HG02798 (cell line): ENCODE data around the gene RAD21L1.

ENCODE experiments used
- ATAC-seq: cut with Tn5 transposase; IDR thresholded peaks from one replicate; pipeline ENCODE4 v1.9.1; 2021; ENCODE audit warnings: mild to moderate bottlenecking; ENCODE audit not compliant: unreplicated experiment, poor library complexity

Gene RAD21L1

DNA sequence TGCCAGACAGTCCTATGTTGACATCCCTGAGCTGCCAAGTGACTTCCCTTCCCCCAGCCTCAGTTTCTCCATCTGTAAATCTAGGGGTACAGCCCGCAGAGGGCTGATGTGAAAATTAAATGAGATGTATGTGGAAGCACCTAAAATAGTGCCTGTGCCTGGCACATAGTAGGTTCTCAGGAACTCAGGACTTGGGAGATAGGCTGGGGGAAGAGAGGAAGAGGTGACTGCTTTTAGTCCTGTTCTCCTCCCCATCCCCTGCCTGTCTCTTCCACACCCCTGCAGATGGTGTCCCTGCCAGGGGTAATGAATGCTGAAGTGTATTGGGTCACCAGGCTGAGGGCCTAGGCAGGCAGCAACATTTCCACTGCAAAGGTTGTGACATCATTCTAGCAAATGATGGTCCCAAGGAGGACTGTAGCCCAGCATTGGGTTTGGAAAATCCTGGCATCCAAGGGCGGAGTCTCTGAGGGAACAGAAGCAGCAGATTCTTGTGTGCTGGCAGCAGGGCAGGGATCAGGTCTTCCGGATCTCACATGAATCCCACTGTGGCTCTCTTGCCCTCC, 42.0 kb downstream of the RAD21L1 start:
- ATAC-seq: no peak

DNA sequence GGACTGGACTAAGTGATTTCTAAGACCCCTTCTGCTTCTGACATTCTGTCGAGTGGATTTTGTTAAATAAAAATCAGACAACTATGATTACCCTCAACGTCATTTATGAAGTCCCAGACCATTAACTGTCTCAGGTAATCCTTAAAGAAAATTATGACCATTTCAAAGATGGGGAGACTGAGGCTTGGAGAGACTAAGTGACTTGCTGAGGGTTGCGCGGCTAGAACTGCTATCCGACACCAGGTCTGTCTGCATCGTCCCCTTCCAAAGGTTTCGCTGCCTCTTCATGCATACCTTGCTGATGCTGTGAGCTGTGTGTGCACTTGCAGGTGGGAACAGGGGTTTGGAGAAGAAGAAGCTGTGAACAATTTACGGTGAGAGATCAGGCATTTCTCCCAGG, 43.4 kb downstream of the RAD21L1 start:
- ATAC-seq: no peak

DNA sequence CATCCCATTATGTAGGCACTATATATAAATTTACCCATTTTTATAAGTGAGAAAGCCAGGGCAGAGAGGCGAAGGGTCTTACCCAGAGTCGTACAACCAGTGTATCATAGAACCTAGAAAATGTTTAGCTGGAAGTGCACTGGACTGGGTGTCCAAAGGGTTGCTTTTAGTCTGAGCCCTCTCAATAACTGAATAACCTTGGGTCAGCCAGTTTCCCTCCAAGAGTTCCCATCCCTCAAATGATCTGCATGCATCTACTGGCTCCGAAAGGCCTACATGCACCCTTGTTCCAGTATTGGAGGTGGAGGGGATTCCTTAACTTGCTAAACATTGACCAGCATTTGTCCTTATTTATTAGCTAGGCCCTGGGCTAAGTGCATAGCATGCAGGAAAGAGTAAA, 44.0 kb downstream of the RAD21L1 start:
- no peak for ATAC-seq

DNA sequence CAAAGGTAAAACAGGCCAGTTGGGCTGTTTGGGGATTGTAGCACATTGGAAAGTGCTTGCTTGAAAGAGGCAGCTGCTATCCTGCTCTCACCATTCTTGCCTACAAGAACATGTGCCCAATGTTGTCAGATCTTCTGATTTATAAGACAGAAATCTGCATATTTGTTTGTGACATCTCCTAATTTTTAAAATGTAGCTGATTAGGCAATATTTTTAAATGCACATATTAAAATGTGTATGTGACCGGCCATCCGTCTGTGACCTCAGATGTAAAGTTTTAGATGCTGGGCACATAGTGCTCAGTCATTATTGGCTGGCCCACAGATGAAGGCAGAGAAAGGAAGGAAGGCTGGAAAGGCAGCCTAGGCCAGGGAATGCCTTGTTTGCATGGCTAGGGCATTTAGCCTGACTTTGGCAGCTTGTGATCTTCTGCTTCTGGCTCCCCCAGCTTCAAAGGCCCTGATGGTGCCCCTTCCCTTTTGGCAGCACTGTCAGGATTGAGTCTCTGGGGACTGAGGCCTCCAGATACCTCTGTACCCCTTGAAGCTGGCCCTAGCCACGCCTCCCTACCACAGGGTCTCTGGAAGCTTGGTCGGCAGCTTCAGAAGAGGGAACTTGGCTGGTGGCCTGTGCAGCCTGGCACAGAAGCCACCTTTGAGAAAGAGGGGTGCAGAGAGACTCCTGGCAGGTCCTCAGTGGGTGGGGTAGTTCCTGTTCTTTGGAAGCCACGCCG, 46.7 kb downstream of the RAD21L1 start:
- no peak for ATAC-seq

DNA sequence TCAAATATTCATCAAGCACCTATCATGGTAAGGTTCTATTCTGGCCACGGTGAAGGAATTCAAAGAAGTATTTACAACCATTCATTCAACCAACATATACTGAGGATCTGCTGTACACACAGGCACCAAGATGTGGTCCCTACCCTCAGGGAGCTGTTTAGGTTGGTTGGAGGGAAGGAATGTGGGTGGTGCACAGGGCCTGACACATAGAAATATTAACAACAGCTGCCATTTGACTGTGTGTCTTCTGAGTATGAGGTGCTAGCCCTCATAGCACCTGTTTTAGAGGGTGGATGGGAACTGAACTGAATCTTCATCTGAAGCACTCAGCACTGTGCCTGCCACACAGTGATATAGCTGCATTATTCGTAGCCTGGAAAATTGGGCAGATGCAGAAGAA, 47.5 kb downstream of the RAD21L1 start:
- ATAC-seq: no peak

DNA sequence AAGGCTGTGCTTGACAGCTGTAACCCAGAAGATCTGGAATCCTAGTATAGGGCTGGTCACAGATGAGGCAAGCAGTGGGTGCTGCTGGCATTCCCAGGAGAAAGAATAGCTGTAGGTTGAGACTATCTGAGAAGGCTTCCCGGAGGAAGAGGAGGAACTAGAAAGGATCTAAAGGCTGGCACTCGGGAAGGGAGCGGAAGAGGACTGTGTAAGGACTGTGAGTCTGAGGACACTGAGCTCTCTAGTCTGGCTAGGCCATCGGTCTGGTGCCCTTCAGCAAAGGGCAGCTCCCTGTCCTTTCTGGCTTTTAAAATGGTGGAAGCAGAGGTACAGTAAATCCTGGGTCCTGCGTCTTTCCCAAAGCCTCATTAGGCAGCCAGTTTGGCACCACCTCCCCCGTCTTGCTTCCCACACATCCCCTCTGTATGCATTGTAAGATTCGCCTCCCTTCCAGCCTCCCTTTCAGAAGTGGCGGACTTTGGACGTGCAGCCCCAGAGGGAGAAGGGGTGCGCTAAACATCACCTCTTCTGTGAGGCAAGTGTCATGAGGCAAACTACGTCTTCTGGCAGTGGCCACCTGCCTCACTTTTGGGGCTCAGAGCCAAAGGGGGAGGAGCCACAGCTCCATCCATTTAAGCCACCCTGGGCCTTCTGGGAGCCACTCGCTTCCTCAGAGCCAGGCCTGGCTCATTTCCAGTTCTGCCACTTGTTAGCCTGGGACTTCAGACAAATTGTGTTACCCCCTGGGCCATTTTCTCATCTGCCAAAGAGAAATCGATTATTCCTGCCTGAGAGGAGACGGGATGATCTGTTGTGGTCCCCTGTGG, 48.9 kb downstream of the RAD21L1 start:
- no peak for ATAC-seq

DNA sequence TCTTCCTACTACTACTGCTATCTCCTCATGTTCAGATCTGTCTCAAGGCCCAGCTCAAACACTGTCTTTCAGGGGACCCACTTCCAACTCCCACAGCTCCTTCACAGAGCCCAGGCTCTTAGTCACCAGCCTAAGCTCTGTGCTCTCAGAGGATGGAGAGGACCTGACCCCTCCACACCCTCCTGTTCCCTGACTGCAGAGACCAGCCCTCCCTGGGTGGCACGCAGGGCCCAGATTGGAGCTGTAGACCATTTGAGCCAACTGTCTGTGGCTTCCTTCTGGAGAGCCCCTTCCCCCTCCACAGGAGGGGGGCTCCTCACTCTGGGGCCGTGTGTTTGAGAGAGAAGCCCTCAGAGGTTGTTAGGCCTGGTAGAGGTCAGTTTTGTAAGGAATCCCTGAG, 50.1 kb downstream of the RAD21L1 start:
- ATAC-seq: no peak

DNA sequence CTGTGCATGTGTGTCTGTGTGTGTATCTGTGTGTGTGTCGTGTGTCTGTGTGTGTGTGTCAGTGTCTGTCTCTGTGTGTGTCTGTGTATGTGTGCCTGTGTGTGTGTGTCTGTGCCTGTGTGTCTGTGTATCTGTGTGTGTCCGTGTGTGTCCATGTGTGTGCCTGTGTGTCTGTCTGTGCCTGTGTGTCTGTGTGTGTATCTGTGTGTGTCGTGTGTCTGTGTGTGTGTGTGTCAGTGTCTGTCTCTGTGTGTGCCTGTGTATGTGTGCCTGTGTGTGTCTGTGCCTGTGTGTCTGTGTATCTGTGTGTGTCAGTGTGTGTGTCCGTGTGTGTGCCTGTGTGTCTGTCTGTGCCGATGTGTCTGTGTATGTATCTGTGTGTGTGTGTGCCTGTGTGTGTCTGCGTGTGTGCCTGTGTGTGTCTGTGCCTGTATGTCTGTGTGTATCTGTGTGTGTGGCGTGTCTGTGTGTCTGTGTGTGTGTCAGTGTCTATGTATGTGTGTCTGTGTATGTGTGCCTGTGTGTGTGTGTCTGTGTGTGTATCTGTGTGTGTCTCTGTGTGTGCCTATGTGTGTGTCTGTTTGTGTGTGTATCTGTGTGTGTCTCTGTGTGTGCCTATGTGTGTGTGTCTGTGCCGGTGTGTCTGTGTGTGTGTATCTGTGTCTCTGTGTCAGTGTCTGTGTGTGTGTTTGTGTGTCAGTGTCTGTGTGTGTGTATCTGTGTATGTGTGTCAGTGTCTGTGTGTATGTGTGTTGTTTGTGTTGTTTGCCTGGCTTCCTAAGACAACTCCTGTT, 51.9 kb downstream of the RAD21L1 start:
- no peak for ATAC-seq

DNA sequence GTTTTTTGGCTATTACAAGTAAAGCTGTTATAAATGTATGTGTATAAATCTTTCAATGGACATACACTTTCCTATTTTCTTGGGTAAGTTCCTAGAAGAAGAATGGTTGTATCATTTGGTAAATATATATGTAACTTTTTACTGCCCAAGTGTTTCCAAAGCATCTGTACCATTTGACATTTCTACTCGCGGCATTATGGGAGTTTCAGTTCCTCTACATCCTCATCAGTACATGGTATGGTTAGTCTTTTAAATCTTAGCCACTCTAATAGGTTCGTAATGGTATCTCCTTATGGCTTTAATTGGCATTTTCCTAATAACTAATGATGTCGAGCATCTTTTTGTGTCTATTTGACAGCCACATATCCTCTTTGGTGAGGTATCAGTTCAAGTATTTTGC, 53.1 kb downstream of the RAD21L1 start:
- no peak for ATAC-seq

DNA sequence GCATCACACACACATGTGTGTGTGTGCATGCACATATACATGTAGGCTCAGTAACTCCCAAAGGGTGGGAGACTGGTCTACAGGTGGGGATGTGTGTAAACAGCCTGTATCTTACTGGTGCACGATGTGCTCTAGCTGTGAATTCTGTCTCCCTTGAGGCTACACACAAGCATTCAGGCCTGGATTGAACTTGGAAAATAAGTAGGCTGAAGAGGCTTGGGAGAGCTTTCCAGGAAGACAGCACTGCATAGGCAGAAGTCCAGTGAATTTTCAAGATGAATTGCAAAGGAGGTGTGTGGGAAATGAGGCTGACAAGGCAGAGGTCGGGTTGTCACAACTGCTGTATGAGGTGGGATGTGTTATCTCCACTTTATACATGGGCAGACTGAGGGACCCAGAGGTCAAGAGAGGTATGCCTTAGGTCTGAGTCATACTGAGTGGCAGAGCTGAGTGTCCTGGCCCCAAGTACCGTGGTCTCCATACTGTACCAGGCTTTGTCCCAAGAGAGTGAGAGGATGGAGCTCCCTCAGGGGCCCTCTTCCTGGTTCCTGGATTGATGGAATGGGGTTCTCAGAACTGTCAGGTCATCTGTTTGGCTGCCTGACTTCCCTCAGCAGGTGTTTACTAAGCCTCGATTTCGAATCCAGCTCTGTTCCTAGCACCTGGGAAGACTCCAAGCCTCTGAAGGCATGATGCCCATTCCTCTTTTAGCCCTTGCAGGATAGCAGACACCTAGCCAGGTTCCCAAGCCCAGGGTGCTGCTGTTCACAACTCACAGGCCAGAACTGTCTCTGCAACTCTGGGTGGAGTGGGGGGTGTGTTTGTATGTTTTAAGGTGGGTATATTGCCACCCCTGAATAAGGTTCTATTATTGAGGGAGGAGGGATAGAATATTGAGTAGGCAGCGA, 54.6 kb downstream of the RAD21L1 start:
- ATAC-seq: no peak

DNA sequence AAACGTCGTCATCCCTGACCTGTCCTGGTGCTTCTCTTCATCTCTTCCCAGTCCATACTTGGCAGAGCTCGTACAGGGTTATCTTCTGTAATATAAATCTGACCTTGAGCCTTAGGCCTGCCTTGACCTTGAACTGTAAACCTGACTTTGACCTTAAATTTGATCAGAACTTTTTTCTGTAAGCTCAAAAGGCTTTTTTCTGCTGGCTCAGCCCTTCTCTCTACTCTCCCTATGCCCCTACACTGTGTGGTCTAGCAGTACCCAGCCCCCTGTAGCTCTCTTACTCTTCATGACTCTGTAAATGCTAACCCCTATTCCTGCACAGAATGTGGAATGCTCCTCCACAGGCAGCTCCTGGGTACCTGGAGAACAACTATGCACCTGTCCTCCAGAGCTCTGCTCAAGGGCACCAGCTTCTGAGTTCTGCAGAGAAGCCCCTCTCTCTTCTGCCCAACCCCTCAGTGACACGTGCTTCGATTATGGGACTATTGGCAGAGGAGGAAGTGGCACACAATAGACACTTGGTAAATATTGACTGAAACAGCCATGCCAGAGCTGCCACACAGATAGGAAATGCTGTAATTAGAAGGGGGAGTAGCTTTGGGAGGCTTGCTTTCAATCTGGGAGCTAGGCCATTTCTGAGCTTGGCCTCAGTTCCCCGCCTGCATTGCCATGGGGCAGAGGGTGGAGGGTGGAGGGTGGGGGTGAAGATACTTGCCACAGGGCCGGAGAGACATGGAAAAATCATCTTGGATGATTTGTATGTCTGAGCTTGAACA, 55.6 kb downstream of the RAD21L1 start:
- ATAC-seq: no peak

DNA sequence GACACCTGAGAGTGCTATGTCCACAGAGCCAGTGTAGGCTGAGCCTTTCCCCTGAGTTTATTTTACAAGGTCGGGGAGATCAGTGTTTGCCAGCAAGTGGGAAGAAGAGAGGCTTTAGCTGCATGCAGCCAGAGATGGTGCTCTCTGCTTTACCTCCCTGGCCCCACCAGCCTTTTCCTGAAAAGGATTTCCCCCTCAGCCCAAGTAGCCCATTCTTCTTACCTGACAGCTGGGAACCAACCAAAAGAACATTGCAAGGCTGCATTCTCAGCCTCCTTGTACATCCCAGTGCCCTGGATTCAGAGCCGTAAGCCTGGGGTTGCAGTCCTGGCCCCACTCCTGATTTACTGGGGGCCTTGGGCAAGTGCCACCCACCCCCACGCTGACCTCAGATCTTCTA, 57.1 kb downstream of the RAD21L1 start:
- no peak for ATAC-seq

DNA sequence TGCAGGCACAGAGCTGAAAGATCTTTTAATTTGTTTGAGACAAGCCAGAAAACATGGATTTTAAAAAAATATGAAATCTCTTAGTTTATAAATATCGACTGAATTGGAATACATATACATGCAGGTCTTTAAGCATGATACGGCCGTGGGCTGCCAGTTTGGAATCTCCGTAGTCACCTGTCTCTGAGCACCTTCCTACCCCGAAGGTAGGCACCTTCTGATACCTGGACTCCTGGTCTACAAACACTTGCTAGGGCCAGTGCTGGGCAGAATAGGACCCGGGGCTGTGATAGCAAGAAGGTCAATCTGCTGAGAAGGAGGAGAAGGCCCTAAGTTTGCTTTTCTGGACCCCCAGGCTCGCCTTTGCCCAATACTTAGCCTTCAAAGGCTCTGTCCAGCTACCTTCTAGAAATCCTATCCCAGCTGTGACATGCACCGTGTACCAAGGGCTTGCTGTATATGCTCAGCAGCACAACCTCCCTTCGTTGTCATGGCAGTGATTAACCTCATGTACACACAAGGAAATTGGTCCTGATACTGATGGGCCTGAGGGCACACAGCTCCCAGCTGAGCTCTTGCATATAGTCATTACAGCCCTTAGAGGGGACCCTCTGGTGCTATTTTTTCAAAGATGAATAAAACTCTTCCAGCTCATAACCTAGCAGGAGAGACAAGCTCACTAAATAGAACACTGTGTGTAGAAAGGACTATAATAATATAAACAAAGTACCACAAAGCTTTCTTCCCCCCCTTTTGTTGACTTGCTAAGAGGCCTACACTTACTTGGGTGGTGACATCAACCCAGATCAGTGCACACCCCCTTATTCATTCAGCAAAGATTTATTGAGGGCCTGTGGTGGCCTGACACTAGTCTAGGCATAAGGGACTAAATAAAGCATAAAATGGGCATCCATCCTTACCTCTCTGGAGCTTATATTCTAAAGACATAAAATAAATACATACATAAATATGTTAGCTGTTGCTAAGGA, 58.0 kb downstream of the RAD21L1 start:
- no peak for ATAC-seq

DNA sequence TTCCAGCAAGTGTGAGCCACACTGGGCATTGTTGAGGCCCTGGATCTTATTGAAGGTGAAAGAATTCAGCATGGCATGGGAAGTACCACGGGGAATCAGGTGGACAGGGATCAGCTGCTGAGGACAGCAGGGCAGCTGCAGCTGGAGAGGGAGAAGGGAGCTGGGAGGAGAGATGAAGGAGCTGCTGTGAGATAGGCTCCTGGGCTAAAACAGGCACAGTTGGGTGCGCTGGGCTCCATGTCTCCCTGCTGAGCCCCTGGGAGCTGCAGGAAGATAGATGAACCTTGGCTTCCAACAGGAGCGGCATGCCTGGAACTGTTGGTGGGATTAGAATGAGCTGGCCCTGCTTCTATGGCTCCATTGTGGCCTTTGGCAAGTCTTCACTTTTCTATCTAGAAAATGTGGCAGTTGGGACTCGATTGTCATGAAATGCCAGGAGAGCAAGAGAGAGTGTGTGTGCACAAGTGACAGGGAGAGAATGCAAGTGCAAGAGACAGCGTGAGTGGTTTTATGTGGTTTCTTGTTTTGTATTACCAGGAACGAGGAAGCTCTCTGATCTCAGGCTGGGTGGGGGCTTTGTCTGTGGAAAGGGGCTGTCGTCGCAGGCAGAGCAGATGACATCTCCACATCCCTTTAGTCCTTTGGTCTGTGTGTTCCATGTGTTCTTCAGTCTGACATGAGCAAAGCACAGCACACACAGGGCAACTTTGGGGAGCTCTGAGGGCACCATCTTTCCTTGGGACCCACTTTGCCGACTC, 60.6 kb downstream of the RAD21L1 start:
- ATAC-seq: no peak

DNA sequence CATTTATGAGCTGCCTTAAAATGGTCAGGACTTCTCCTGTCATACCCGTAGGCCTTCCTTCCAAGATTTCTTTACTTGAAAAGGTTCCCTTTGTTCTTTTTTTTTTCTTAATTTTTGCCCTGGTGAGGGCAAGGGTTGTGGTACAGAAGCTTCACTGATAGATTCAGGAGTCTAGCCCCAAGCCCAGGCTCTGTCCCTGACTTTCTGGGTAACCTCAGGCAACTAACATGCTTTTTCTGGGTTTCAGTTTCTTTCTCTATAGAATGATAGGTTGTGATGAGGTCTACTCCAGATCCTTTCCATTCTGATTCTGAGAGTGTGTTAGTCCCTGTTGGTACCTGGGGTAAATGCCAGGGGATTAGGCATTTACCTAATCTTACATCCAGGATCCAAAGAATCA, 61.5 kb downstream of the RAD21L1 start:
- no peak for ATAC-seq

DNA sequence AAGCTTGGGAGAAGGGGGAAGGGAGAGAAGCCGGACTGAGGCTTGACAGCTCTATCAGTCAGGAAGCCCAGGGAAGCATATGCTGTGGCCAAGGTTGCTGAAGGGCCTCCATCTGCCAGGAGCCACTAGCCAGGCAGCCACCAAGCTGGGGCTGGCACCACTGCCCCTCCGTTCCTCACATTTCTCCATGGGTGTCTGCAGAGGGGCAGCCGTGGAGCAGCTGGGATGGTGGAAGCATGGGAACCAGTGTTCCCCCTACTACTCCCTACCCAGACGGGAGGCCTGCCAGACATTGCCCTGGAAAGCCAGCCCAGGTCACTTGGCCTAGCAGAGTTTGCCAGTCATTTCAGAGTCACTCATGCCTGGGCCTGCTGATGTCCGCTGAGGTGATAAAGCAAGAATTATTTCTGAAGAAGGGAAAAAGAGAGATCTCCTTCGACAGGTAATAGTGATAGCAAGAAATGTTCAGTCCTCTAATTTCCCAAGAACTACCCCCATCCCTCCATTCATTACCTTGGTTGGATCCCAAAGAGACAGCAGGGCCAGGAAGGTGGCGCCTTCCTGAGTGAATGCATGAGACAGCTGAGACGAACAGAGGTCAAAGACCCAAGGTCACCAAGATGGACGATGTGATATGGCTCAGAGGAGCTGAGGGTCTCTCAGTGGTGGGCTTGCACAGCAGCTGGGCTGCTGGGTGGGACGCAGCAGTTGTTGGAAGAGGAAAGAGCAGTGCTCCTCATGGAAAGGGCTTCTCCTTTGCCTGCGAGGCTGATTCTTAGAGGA, 62.1 kb downstream of the RAD21L1 start:
- no peak for ATAC-seq
